GM10847 (cell line): ENCODE measurements around the gene EEIG2.

ENCODE experiments used
- POLR2A ChIP-seq: IDR thresholded peaks from 2 replicates; pipeline ENCODE4 v1.6.1; 2011; ENCODE audit not compliant: insufficient read length; ENCODE audit errors: extremely low read depth

The EEIG2 gene

DNA sequence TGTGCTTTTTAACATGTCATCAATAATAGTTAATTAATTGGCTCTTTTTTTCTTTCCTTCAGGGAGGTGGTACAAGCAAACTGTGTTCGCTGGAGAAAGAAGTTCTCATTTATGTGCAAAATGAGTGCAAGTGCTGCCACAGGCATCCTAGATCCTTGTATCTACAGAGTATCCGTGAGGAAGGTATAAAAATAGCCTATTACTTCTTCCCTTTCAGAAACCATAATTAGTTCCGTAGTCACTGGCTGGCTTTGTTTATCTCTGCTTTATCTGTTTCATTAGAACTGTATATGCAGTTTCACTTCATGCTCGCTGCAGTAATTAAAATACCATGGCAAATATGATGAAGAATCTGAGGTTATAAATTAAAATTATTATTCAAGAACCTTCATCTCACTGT, 40.6 kb downstream of the EEIG2 start:
- no peak for TF ChIP-seq POLR2A

GRCh38 chr1:108601708-108602410, 42.0 kb downstream of the EEIG2 start:
- TF ChIP-seq POLR2A = no peak

- TF ChIP-seq POLR2A = no peak
These were observed 45.7 kb downstream of the EEIG2 start for GRCh38 chr1:108605633-108606032.

DNA sequence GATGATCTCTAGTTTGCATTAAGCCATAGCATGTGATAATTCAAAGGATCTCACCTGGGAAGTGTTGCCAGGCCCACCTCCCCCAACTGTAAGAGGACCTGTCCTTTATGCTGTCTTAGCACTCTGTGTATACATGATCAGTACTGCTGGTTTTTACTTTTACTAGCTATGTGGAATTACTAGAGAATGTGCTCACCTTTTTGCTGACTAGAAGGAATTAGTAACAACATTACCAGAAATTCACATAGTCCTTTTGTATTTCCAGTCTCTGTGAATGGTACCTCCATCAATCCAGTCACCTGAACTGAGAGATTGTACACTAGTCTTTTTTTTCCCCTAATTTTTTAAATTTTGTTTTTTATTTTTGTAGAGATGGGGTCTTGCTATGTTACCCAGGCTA, 46.6 kb downstream of the EEIG2 start:
- TF ChIP-seq POLR2A = no peak

DNA sequence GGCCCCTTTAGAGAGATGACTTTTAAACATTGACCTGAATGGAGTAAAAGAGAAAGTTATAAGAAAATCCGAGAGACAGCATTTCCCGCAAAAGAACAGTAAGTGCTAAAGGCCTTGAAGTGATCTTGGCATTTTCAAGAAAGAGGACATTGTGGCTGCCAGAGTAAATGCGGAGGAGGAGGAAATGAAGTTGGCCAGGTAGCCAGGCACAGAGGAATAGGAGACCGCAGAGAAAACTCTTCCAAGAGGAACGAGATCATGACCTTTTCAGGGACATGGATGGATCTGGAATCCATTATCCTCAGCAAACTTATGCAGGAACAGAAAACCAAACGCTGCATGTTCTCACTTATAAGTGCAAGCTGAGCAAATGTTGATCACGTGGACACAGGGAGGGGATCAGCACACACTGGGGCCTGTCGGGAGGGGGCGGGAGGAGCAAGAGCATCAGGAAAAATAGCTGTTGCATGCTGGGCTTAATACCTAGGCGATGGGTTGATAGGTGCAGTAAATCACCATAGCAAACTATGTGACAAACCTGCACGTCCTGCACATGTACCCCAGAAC, 49.7 kb downstream of the EEIG2 start:
- TF ChIP-seq POLR2A = no peak
